SK-N-SH (cell line): ENCODE measurements around the gene HDHD5. TPM values are rescaled to one million over a fixed set of nuclear protein-coding genes. Genes with fewer than 3 reads are reported as not detected.

Source experiments
- CTCF ChIA-PET: fragments of 300-600, 350-600 bp; formaldehyde crosslinking; extraction: SDS; loops from one replicate; lab custom pipeline; 2021; lab: Yijun Ruan, JAX
- POLR2A ChIA-PET: fragments of 350-600 bp; sonication (Branson Sonifier 250); formaldehyde crosslinking; extraction: SDS; loops from one replicate; lab custom pipeline; 2020; ENCODE audit warnings: antibody characterized with exemption, inconsistent platforms; lab: Yijun Ruan, JAX
- DNase-seq: peaks from one replicate; pipeline ENCODE4 v3.0.0; 2012
- H2AFZ ChIP-seq: fragments of 200-600 bp; sonication (generic); 2 replicates; pipeline ENCODE4 v1.8.1; 2016; ENCODE audit warnings: antibody characterized with exemption, mild to moderate bottlenecking, low read depth
- H3F3A ChIP-seq: fragments of 200-600 bp; sonication (generic); replicated peaks from 2 replicates; pipeline ENCODE3; 2016; ENCODE audit warnings: antibody characterized with exemption, mild to moderate bottlenecking; ENCODE audit not compliant: insufficient read depth
- H3K27ac ChIP-seq, 2 experiments: fragments of 200-500 bp in 1 of 2; fragments of 200-600 bp in 1 of 2; sonication (Bioruptor generic) in 1 of 2; sonication (generic), shearing (Covaris generic) in 1 of 2; 2 replicates each; pipeline versions ENCODE4 v1.5.1 to v1.6.1; 2014 to 2016; ENCODE audit warnings: low read depth in 2 of 2, inconsistent platforms in 1 of 2, low read length in 1 of 2, mild to moderate bottlenecking in 1 of 2, mixed read lengths in 1 of 2
- H3K27me3 ChIP-seq: fragments of 200-600 bp; sonication (generic), shearing (Covaris generic); 2 replicates; pipeline ENCODE4 v1.6.1; 2016; ENCODE audit warnings: mixed run types; ENCODE audit not compliant: insufficient read depth
- H3K36me3 ChIP-seq, 2 experiments: fragments of 200-500 bp in 1 of 2; fragments of 200-600 bp in 1 of 2; sonication (Bioruptor generic) in 1 of 2; sonication (generic) in 1 of 2; replicated peaks in 1 of 2; 2 replicates each; pipeline versions ENCODE3 to v1.5.1; 2014 to 2016; ENCODE audit warnings: low read length in 1 of 2, mild to moderate bottlenecking in 1 of 2; ENCODE audit not compliant: insufficient read depth in 2 of 2, control insufficient read depth in 1 of 2
- H3K4me1 ChIP-seq, 2 experiments: fragments of 200-500 bp in 1 of 2; fragments of 200-600 bp in 1 of 2; sonication (Bioruptor generic) in 1 of 2; sonication (generic), shearing (Covaris generic) in 1 of 2; 2 replicates each; pipeline versions ENCODE4 v1.5.1 to v1.6.1; 2014 to 2016; ENCODE audit warnings: low read depth in 1 of 2, low read length in 1 of 2, mixed run types in 1 of 2; ENCODE audit not compliant: insufficient read depth in 2 of 2, control insufficient read depth in 1 of 2
- H3K4me2 ChIP-seq: fragments of 200-600 bp; sonication (generic), shearing (Covaris generic); 2 replicates; pipeline ENCODE4 v1.6.1; 2017; ENCODE audit warnings: mixed run types
- H3K4me3 ChIP-seq, 2 experiments: fragments of 200-500 bp in 1 of 2; fragments of 200-600 bp in 1 of 2; sonication (Bioruptor generic) in 1 of 2; sonication (generic), shearing (Covaris generic) in 1 of 2; 2 replicates each; pipeline versions ENCODE4 v1.5.1 to v1.8.1; 2014 to 2016; ENCODE audit warnings: low read depth in 2 of 2, inconsistent platforms in 1 of 2, low read length in 1 of 2, mild to moderate bottlenecking in 1 of 2, mixed read lengths in 1 of 2, moderate library complexity in 1 of 2
- H3K79me2 ChIP-seq: fragments of 200-600 bp; sonication (generic); 2 replicates; pipeline ENCODE4 v1.8.1; 2017; ENCODE audit warnings: mild to moderate bottlenecking; ENCODE audit not compliant: insufficient read depth
- H3K9ac ChIP-seq: fragments of 200-600 bp; sonication (generic); 2 replicates; pipeline ENCODE4 v1.6.1; 2017; ENCODE audit warnings: mixed run types
- H3K9me2 ChIP-seq: fragments of 200-600 bp; sonication (generic); 2 replicates; pipeline ENCODE4 v1.6.1; 2017; ENCODE audit warnings: mixed run types
- H3K9me3 ChIP-seq: fragments of 200-600 bp; sonication (generic); 2 replicates; pipeline ENCODE4 v1.6.1; 2017; ENCODE audit warnings: mixed run types, mild to moderate bottlenecking, moderate library complexity
- H4K20me1 ChIP-seq: fragments of 200-600 bp; sonication (generic); 2 replicates; pipeline ENCODE4 v1.6.1; 2017; ENCODE audit warnings: mild to moderate bottlenecking, mixed run types; ENCODE audit not compliant: insufficient read depth
- ELF1 ChIP-seq: IDR thresholded peaks from 2 replicates; pipeline ENCODE4 v1.4.0; 2012
- EP300 ChIP-seq, 2 experiments: IDR thresholded peaks; 2 replicates each; pipeline versions ENCODE4 v1.4.0 to v1.6.1; 2012; ENCODE audit warnings: borderline replicate concordance in 1 of 2, low read depth in 1 of 2, low read length in 1 of 2
- FOSL2 ChIP-seq: IDR thresholded peaks from 2 replicates; pipeline ENCODE4 v1.4.0; 2012; ENCODE audit warnings: low read depth, mild to moderate bottlenecking, moderate library complexity, borderline replicate concordance
- GABPA ChIP-seq: IDR thresholded peaks from 2 replicates; pipeline ENCODE4 v1.4.0; 2012; ENCODE audit warnings: low read depth, mild to moderate bottlenecking
- GATA2 ChIP-seq: sonication (generic); formaldehyde crosslinking; IDR thresholded peaks from 2 replicates; pipeline ENCODE4 v1.5.0; 2020; ENCODE audit warnings: mild to moderate bottlenecking, missing genetic modification reagents
- MXI1 ChIP-seq: IDR thresholded peaks from 2 replicates; pipeline ENCODE4 v1.6.1; 2012; ENCODE audit warnings: mild to moderate bottlenecking, low read depth, low read length, improper control_type of control experiment
- REST ChIP-seq: IDR thresholded peaks from 2 replicates; pipeline ENCODE4 v1.6.1; 2012; ENCODE audit warnings: mild to moderate bottlenecking, low read depth, low read length, moderate library complexity
- SIN3A ChIP-seq: IDR thresholded peaks from 2 replicates; pipeline ENCODE4 v1.6.1; 2012; ENCODE audit warnings: low read depth, mild to moderate bottlenecking, low read length, moderate library complexity, borderline replicate concordance
- TAF1 ChIP-seq: IDR thresholded peaks from 2 replicates; pipeline ENCODE4 v1.6.1; 2012; ENCODE audit warnings: low read depth, mild to moderate bottlenecking, low read length, moderate library complexity, borderline replicate concordance
- ZBTB33 ChIP-seq: IDR thresholded peaks from 2 replicates; pipeline ENCODE4 v1.4.0; 2012; ENCODE audit warnings: low read depth, borderline replicate concordance
- WGBS: methylation state at CpG from one replicate; pipeline ENCODE4 v1.1.6; 2017; ENCODE audit warnings: low lambda C conversion rate; 5-methylcytosine and 5-hydroxymethylcytosine counted together
- polyA plus RNA-seq, 3 experiments: library from polyadenylated mRNA; depleted of rRNA; stranded (reverse); fragments of >200 nt; gene quantifications; 2 replicates each; pipeline ENCODE4 v1.2.3, GENCODE V29; 2012

HDHD5 gene
- polyA plus RNA-seq, 1 of the 3 experiments (the other 2 are of a cell fraction), result 43.3 TPM

- Histone ChIP-seq H3K9me3 (no peaks in the 10 kb centered on the region), H3K4me2 (no peak overlapping the region), H3F3A (no peaks in the 10 kb centered on the region), H3K36me3 (no peaks in the 10 kb centered on the region), H4K20me1 (no peaks in the 10 kb centered on the region), H3K79me2 (no peaks in the 10 kb centered on the region), H3K4me1 (no peaks in the 10 kb centered on the region), H3K9ac (no peak overlapping the region), H3K4me3 (no peak overlapping the region), H3K27me3 (no peaks in the 10 kb centered on the region), H3K9me2 (no peaks in the 10 kb centered on the region), H3K27ac (no peak overlapping the region), H2AFZ (no peak overlapping the region)
- no peak for TF ChIP-seq ZBTB33
- DNase-seq, result no peak
- ChIA-PET POLR2A (no interaction called here), CTCF (no interaction called here)
- WGBS, result 40% methylated on average over 6 of the region's 6 CpGs
Observed at GRCh38 chr22:17100621-17101020, 58.5 kb downstream of the HDHD5 start.

GRCh38 chr22:17098379-17098819, 60.7 kb downstream of the HDHD5 start:
- WGBS, result 36% methylated on average over 5 of the region's 7 CpGs
- H3K79me2 ChIP-seq, result no peaks in the 10 kb centered on the region

More at GRCh38 chr22:17098379-17098819, 60.7 kb downstream of the HDHD5 start:
- ChIA-PET CTCF (interaction anchor here (1.7 kb wide), 1 partner anchor 13 kb away, joined by 5 read pairs; no protein-coding TSS in a partner anchor), POLR2A (no interaction called here)
- no peaks in the 10 kb centered on the region for H3K9me3 ChIP-seq
- H3K9ac ChIP-seq, result no peak overlapping the region
- no peaks in the 10 kb centered on the region for H3K9me2 ChIP-seq
- no peaks in the 10 kb centered on the region for H3F3A ChIP-seq
- no peak overlapping the region for H3K27ac ChIP-seq
- no peaks in the 10 kb centered on the region for H3K36me3 ChIP-seq
- H2AFZ ChIP-seq, result no peak overlapping the region
- no peak for DNase-seq
- no peak overlapping the region for H3K4me2 ChIP-seq
- H3K4me3 ChIP-seq, result no peak overlapping the region
- H3K27me3 ChIP-seq, result no peaks in the 10 kb centered on the region
- TF ChIP-seq SIN3A, result no peak
- no peak for TF ChIP-seq ELF1
- no peak for TF ChIP-seq GABPA
- TF ChIP-seq GATA2 (CRISPR knock-in tag), result no peak
- no peak for TF ChIP-seq MXI1
- TF ChIP-seq REST, result no peak
- TF ChIP-seq FOSL2, result no peak
- TF ChIP-seq EP300 (IDR thresholded peaks at IDR 0.05; ENCODE audit: borderline replicate concordance in 1 of 2, low read depth in 1 of 2, low read length in 1 of 2), result no peak
- no peak for TF ChIP-seq TAF1
- TF ChIP-seq, all 33 proteins: peak for 0
- Histone ChIP-seq H4K20me1 (no peaks in the 10 kb centered on the region), H3K4me1 (no peaks in the 10 kb centered on the region)
